Urothelium cell line (cell line): ENCODE data around the gene LIMS2.

Source experiments
- DNase-seq: peaks from one replicate; pipeline ENCODE4 v3.0.0; 2011; ENCODE audit warnings: low spot score, mixed read lengths
- FAIRE-seq: peaks from 2 replicates; lab custom pipeline; 2011; peaks lifted over from hg19 to GRCh38; lab: Jason Lieb, UNC

LIMS2 gene

GRCh38 chr2:127647242-127648190 lies 27.8 kb downstream of the LIMS2 start:
- FAIRE-seq (peak; percentile 73), DNase-seq (peak; percentile 58)

- DNase-seq: no peak
Observed at GRCh38 chr2:127646487-127647241, 28.7 kb downstream of the LIMS2 start.

DNA sequence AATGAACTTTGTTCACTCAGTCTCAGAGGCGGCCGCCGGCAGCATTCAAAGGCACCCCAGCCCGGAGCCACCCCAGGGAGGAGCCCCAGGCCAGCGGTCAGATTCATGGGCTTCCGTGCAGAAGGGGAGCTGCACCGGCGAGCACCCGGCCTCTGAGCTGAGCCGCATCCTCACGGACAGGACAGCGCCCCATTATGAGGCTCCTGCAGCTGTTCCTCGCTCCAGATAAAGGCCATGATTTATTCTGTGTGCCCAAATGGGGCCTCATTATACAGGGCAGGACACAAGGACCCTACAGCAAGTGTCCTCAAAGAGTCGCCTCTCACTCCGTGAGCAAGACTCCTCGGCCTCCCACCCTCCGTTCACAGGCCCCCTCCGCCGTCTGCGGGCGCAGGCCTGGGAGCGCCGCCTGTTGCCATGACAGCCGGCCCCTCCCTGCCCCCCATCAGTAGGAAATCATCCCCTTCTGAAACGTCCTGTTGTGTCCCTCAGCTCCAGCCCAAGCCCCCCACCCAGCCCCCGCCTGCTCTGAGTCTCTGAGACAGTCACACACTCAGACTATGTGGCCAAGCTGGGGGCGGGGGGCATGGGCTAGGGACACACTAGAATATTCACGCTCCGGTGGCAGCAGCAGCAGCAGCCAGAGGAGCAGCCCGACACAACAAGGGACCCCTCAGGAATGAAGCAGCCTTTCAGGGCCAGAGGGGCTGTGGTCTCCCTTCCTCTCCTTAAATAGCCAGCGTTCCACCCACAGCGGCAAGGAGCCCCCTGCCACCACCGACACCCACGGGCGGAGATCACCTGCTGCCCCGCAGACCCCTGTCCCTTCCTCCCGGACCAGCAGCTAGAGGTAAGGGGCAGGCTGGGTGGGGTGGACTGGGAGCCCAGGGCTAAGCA lies 29.7 kb downstream of the LIMS2 start, which contains the start of gene GPR17:
GPR17 (plus strand) TSS at position 759 of the 897 bp plus-strand sequence. CDS start 4,583 bp downstream, outside the sequence.
- FAIRE-seq (no peak), DNase-seq (no peak)

More at GRCh38 chr2:127646487-127647241, 28.7 kb downstream of the LIMS2 start:
- FAIRE-seq: no peak

GRCh38 chr2:127645026-127645394 lies 30.3 kb downstream of the LIMS2 start:
- DNase-seq (no peak), FAIRE-seq (no peak)

- FAIRE-seq (peak; percentile 42), DNase-seq (no peak)
Observed at GRCh38 chr2:127644066-127645025, 31.0 kb downstream of the LIMS2 start.

GRCh38 chr2:127643439-127644065 lies 31.8 kb downstream of the LIMS2 start:
- DNase-seq: no peak
- FAIRE-seq: no peak

- FAIRE-seq (no peak), DNase-seq (no peak)
Observed at GRCh38 chr2:127642706-127643438, 32.5 kb downstream of the LIMS2 start.

GRCh38 chr2:127641846-127642507 lies 33.4 kb downstream of the LIMS2 start:
- FAIRE-seq (peak; percentile 42), DNase-seq (no peak)

- DNase-seq: no peak
- no peak for FAIRE-seq
Observed at GRCh38 chr2:127641133-127641532, 34.2 kb downstream of the LIMS2 start.

DNA sequence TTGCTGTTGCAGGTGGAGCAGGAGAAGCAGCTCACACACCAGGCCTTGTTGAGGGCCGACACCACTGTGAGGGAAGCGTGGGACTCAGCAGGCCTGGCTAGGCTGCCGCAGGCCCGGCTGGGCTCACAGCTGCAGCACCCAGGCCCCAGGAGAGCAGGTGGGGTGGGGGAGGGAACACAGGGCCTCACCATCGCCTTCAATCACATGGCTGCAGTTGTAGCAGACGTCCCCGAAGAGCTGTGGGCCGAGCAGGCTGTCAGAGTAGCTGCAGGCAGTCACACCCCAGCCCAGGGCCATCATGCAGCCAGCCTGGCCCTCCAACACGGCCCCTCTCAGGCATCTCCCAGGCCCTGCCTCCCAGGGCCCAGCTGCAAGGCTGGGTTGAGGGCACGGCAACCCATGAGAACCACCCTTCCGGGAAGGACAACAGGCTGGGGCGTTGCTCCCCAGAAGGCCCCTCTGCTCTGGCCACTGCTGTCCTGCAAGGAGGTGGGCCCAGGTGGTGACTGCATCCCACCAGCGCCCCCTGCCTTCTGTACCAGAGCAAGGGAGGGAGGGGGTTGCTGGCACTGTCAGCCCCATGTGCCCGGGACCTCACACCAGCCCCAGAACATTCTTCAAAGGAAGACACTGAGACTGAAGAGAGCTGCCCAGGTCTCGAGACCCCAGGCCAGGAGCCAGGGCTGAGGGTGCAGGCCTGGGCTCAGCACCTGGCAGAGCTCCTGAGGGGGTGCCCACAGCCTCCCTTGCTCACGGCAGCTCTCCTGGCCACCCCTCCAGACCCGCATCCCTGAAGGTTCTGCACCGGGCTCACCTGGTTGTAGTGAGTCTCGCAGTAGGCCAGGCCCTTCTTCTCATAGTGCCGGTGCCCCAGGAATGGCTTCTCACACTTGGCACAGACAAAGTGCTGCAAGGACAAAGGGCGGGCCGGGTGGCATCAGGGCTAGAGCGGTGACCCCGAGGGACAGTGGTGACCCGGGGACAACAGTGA lies 35.0 kb downstream of the LIMS2 start:
- DNase-seq: no peak
- FAIRE-seq: peak; percentile 46

GRCh38 chr2:127639111-127639474 lies 36.2 kb downstream of the LIMS2 start:
- FAIRE-seq (no peak), DNase-seq (no peak)

DNA sequence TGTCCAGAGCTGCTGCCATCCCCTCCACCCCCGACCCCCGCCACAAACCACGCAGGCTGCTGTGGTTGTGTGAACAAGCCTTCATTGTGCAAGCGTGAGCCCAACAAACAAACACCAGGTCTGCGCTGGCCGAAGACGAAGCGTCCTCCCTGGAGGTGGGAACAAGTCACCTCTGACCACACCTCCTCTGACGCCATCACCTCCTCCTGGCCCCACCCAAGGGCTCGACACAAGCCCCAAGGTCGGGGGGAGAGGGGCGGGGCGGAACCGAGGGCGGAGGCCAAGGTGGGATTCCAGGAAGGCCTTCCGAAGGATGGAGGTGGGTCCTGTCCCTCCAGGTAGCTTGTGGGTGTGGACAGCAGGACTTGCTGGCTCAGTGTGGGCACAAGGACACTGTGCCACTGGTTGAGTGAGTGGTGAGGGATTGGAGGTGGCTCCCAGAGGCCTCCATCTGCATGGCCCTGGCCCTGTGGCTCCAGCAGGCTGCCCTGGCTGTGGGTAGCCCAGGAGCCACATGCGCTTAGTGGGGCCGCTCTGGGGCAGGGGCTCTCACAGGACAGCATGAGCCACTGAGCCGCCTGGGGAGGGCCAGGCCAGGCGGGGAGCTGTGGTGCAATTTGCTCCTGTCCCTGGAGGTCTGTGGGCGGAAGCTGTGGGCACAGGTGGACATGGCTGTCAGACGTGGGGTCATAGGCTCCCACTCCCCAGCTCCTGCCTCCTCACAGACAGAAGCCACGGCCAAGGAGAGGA lies 36.8 kb downstream of the LIMS2 start:
- DNase-seq: no peak
- FAIRE-seq: peak; percentile 81

- DNase-seq: peak; percentile 89
- peak; percentile 96 for FAIRE-seq
Observed at GRCh38 chr2:127637725-127638252, 37.5 kb downstream of the LIMS2 start.

GRCh38 chr2:127637236-127637630 lies 38.1 kb downstream of the LIMS2 start:
- DNase-seq: no peak
- FAIRE-seq: no peak
